C4-2B (cell line): ENCODE data around the gene MRPS35.
A peak's percentile ranks its signal among the peaks of the same experiment; 100 is the strongest.

ENCODE experiments used
- H3K27ac ChIP-seq: fragments of 450-650 bp; 2 replicates; pipeline ENCODE4 v1.5.1; 2017
- ZFX ChIP-seq: fragments of 450-650 bp; IDR thresholded peaks from 2 replicates; pipeline ENCODE4 v1.6.1; 2017
- TF ChIP-seq, protein P1 (sequence below): fragments of 450-650 bp; conservative IDR thresholded peaks from 2 replicates; pipeline ENCODE4 v1.5.1; 2017; ENCODE audit warnings: mild to moderate bottlenecking

The MRPS35 gene

DNA sequence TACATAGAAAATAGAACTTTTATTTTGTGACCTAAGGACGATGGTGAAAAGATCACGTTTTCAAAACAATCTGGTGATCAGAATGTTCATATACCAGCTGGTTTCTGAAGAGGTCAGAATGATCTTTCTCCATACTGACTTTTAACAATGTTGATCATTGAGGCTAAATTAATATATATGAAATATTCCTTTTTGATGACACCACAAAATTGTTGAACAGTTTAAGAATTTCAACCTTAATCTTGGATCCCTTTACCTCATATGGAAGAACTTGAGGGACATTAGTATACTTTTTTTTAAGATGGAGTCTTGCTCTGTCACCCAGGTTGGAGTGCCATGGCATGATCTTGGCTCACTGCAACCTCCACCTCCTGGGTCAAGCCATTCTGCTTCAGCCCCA, 17.2 kb upstream of the MRPS35 start:
- H3K27ac ChIP-seq: no peak overlapping the region
- TF ChIP-seq, protein P1, sequence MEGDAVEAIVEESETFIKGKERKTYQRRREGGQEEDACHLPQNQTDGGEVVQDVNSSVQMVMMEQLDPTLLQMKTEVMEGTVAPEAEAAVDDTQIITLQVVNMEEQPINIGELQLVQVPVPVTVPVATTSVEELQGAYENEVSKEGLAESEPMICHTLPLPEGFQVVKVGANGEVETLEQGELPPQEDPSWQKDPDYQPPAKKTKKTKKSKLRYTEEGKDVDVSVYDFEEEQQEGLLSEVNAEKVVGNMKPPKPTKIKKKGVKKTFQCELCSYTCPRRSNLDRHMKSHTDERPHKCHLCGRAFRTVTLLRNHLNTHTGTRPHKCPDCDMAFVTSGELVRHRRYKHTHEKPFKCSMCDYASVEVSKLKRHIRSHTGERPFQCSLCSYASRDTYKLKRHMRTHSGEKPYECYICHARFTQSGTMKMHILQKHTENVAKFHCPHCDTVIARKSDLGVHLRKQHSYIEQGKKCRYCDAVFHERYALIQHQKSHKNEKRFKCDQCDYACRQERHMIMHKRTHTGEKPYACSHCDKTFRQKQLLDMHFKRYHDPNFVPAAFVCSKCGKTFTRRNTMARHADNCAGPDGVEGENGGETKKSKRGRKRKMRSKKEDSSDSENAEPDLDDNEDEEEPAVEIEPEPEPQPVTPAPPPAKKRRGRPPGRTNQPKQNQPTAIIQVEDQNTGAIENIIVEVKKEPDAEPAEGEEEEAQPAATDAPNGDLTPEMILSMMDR: no peak

DNA sequence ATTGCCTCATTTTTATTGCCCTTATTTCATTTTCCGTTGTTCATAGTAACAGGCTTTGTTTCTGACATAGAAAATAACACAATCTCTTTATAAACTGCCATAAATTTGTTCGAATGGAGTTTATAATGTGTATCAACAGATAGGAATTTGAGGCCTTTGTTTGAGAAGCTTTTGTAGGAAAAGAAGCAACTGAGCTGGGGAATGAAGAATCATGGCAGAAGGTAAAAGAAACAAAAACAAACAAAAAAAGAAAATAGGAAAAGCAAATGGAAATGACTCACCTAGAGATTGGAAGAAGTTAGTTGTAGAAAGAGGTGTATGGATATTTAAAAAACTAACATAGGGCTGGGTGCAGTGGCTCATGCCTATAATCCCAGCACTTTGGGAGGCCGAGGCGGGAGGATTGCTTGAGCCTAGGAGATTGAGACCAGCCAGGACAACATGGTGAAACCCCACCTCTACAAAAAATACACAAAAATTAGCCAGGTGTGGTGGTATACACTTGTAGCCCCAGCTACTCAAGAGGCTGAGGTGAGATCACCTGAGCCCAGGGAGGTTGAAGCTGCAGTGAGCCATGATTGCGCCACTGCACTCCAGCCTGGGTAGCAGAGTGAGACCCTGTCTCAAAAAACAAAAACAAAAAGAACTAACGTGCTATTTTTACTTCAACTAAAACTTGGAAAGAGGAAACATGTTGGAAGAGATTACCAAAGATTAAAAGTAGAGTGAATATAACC, 14.9 kb upstream of the MRPS35 start:
- TF ChIP-seq, protein P1: no peak
- TF ChIP-seq ZFX: no peak
- peak overlapping the region; percentile 28; the same call in 1 of the 2 replicates for H3K27ac ChIP-seq

DNA sequence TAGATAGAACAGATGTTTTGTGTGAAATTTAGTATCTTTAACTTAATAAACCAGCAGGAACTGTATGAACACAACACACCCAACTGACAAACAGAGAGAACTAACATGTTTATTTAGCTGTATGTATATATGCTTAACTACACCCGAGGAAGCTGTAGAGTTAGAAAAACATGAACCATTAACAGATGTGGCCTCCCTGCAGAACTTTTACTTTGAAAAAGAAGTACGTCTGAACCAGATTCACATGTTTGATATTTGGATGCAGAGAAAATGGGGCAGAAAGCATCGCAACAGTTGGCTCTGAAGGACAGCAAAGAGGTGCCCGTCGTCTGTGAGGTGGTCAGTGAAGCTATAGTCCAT, 14.4 kb upstream of the MRPS35 start, which contains the start of gene REP15:
TSS of gene REP15 (plus strand) at position 155 of the 360 bp plus-strand sequence. CDS start at position 271, 116 bp downstream.
- TF ChIP-seq ZFX: no peak
- TF ChIP-seq, protein P1: no peak
- H3K27ac ChIP-seq: peak within 1 kb of the TSS; percentile 28

DNA sequence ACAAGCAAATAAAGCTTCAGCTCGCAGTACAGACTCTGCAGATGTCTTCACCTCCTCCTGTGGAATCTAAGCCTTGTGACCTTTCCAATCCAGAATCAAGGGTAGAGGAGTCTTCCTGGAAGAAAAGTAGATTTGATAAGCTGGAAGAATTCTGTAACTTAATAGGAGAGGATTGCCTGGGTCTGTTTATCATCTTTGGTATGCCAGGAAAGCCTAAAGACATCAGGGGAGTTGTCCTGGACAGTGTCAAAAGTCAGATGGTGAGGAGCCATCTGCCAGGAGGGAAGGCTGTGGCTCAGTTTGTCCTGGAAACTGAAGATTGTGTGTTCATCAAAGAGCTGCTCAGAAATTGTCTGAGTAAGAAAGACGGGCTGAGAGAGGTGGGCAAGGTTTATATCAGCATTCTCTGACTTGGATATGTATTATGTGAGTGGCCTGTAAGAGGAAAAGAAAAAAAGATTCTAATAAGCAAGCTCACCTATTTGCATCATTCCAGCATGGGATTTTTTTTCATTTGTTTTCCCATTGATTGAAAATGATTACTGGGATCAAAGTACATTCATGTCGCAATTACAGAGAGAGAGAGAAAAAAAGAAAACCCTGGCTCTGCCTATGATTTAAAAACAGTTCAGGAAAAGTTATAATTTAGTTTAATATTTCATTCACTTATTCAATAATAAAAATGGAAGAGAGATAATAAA, 13.6 kb upstream of the MRPS35 start:
- no peak overlapping the region; the same call in 1 of the 2 replicates for H3K27ac ChIP-seq
- TF ChIP-seq ZFX: no peak
- TF ChIP-seq, protein P1: no peak

DNA sequence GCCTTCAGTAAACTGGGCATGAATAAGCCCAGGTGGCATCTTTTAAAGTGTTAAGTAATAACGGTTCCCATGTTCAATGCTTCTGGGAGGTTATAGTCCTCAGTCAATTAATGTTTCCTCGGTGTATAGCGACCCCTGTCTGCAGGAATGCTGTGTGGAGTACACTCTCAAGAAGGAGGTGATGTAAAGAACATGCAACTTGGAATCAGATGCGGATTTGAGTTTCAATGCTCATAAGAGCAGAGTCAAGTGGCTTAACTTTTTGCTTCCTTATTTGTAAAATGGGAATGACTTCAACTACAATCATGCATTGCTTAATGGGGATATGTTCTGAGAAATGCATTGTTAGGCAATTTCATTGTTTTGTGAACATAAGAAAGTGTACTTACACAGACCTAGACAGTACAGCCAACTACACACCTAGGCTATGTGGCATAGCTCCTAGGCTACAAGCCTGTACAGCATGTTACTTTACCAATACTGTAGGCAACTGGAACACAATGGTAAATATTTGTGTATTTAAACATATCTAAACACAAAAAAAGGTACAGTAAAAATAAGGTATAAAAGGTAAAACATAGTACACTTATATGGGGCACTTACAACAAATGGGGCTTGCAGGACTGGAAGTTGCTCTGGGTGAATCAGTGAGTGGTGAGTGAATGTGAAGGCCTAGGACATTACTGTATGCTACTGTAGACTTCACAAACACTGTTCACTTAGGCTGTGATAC, 6.7 kb upstream of the MRPS35 start:
- TF ChIP-seq, protein P1: peak; percentile 94
- no peak for TF ChIP-seq ZFX
- H3K27ac ChIP-seq: no peak overlapping the region

DNA sequence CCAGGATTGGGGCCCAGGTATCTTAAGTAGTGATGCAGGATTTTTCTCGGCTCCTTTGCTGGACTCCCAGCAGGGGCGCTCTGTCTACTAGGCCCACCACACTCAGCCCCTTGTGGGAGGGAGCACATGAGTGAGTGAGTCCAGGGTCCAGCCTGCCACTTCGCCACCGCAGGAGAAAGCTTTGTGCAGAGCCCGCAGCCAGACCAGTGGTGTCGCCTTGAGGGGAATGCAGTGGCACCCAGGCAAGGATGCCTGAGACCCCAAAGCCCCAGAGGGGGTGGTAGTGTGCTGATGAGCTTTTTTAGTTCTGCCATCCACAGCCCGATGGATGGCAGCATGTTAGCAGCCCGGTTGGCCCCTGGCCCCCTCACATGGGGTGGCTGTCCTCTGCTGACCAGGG, 5.4 kb upstream of the MRPS35 start:
- TF ChIP-seq, protein P1: no peak
- no peak for TF ChIP-seq ZFX
- no peak overlapping the region for H3K27ac ChIP-seq

DNA sequence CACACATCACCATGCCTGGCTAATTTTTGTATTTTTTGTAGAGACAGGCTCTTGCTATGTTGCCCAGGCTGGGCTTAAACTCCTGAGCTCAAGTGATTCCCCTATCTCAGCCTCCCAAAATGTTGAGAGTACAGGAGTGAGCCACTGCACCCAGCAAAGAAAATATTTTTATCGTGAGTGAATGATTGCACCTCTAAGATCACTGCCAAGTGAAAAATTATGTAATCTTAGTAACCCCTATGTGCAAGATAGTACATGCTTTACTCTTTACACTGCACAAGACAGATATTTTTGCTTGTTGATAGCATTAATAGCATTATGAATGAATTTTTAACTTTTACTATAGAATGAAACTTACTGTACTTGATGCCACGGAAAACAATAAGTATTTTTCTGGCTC, 3.4 kb upstream of the MRPS35 start:
- no peak overlapping the region for H3K27ac ChIP-seq
- TF ChIP-seq, protein P1: no peak
- TF ChIP-seq ZFX: no peak
